Common myeloid progenitor, CD34-positive (primary cell): ENCODE results near the gene PPM1H.

ENCODE experiments used
- CTCF ChIA-PET: fragments of 350-600 bp; sonication (Branson Sonifier 250); formaldehyde crosslinking; loops from one replicate; lab custom pipeline; 2021; ENCODE audit warnings: antibody characterized with exemption; lab: Charles Lee
- POLR2A ChIA-PET: fragments of 350-600 bp; sonication (Branson Sonifier 250); formaldehyde crosslinking; loops from one replicate; lab custom pipeline; 2021; ENCODE audit warnings: antibody characterized with exemption; lab: Charles Lee
- DNase-seq, 3 donors: peaks; one replicate each; pipeline versions ENCODE4 v3.0.0 to v3.0.0-alpha.2; 2013
- H3K27ac ChIP-seq, 2 experiments: 1 replicate in 1 of 2; 2 replicates in 1 of 2; pipeline ENCODE4 v1.7.0; 2013; ENCODE audit warnings: inconsistent platforms in 2 of 2, low read length in 2 of 2, mild to moderate bottlenecking in 2 of 2, low read depth in 1 of 2, moderate library complexity in 1 of 2; ENCODE audit not compliant: severe bottlenecking in 2 of 2, insufficient read depth in 1 of 2, poor library complexity in 1 of 2
- H3K27me3 ChIP-seq, 5 experiments: replicated peaks in 2 of 5; 1 replicate in 3 of 5; 2 replicates in 2 of 5; pipeline versions ENCODE4 v1.6.1 to v1.7.0; 2013; ENCODE audit warnings: low read length in 4 of 5, mild to moderate bottlenecking in 2 of 5, moderate library complexity in 2 of 5, inconsistent platforms in 1 of 5; ENCODE audit not compliant: insufficient read depth in 5 of 5, control insufficient read depth in 4 of 5
- H3K36me3 ChIP-seq, 4 experiments: 1 replicate in 2 of 4; 2 replicates in 2 of 4; pipeline versions ENCODE4 v1.6.1 to v1.7.0; 2013; ENCODE audit warnings: low read length in 3 of 4, control low read depth in 1 of 4, mild to moderate bottlenecking in 1 of 4; ENCODE audit not compliant: control insufficient read depth in 4 of 4, insufficient read depth in 4 of 4
- H3K4me1 ChIP-seq, 4 experiments: 1 replicate in 3 of 4; 2 replicates in 1 of 4; pipeline versions ENCODE4 v1.6.1 to v1.7.1; 2013; ENCODE audit warnings: low read length in 3 of 4, mild to moderate bottlenecking in 3 of 4, control low read depth in 1 of 4, inconsistent platforms in 1 of 4, moderate library complexity in 1 of 4; ENCODE audit not compliant: control insufficient read depth in 4 of 4, insufficient read depth in 4 of 4; ENCODE audit errors: control extremely low read depth in 1 of 4
- H3K4me3 ChIP-seq, 7 experiments: 1 replicate in 4 of 7; 2 replicates in 3 of 7; pipeline versions ENCODE4 v1.5.1 to v1.7.0; 2013; ENCODE audit warnings: mild to moderate bottlenecking in 7 of 7, low read length in 6 of 7, moderate library complexity in 6 of 7, inconsistent platforms in 2 of 7, low read depth in 2 of 7, control low read depth in 1 of 7; ENCODE audit not compliant: insufficient read depth in 4 of 7, control insufficient read depth in 1 of 7; ENCODE audit errors: extremely low read depth in 1 of 7
- H3K9me3 ChIP-seq, 5 experiments: 1 replicate in 4 of 5; 2 replicates in 1 of 5; pipeline versions ENCODE4 v1.6.1 to v1.7.1; 2013; ENCODE audit warnings: low read length in 4 of 5, mild to moderate bottlenecking in 2 of 5, inconsistent platforms in 1 of 5, low read depth in 1 of 5, moderate library complexity in 1 of 5; ENCODE audit not compliant: control insufficient read depth in 4 of 5, insufficient read depth in 2 of 5; ENCODE audit errors: control extremely low read depth in 1 of 5
- WGBS: methylation state at CpG from one replicate; pipeline ENCODE4 v1.1.5; 2013; ENCODE audit not compliant: insufficient coverage; 5-methylcytosine and 5-hydroxymethylcytosine counted together

The PPM1H gene

DNA sequence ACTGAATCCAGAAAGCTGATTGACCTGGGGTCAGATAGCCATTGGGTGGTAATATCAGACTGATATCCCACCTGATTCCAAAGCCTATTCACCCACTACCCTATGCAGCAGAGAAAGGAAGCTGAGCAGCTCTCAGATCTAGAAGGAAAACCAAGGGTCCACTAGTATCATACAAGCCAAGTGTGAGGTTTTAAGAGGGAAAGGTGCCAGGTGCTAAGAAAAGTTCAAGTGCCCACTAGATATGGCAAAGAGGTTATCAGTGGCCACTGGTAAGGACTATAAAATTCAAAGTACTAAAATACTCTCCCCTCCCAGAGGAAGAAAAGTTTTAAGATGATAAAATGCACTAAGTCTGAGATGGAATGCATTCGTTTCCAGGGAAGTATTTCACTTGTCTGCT lies 85.6 kb downstream of the PPM1H start:
- peaks cover 0 to 3% (median 0%) of the 10 kb centered on the region in 4 experiments for H3K36me3 ChIP-seq
- no peak for DNase-seq
- no peaks in the 10 kb centered on the region for H3K9me3 ChIP-seq
- no peaks in the 10 kb centered on the region for H3K27me3 ChIP-seq
- ChIA-PET CTCF (interaction anchor here (1.4 to 1.6 kb wide), 2 partner anchors 31 to 36 kb away, joined by 3 to 5 read pairs; no protein-coding TSS in a partner anchor), POLR2A (no interaction called here)
- peaks cover 2 to 22% (median 13%) of the 10 kb centered on the region in 4 experiments for H3K4me1 ChIP-seq
- H3K27ac ChIP-seq = no peak overlapping the region
- no CpG with 5 or more reads among the region's 1 CpG for WGBS
- H3K4me3 ChIP-seq = no peak overlapping the region

GRCh38 chr12:62848418-62848817 lies 86.5 kb downstream of the PPM1H start:
- peaks cover 0 to 3% (median 0%) of the 10 kb centered on the region in 4 experiments for H3K36me3 ChIP-seq
- no peaks in the 10 kb centered on the region for H3K9me3 ChIP-seq
- H3K4me1 ChIP-seq = peaks cover 2 to 32% (median 17%) of the 10 kb centered on the region in 4 experiments
- CTCF ChIA-PET = interaction anchor here (0.9 to 1.6 kb wide), 3 partner anchors 8 to 40 kb away, joined by 3 to 5 read pairs (median 3); no protein-coding TSS in a partner anchor
- DNase-seq = peak in 2 of 3 donors; percentile 65 to 75
- no peak overlapping the region for H3K4me3 ChIP-seq
- WGBS = 90% methylated on average over 2 of the region's 2 CpGs
- no peak overlapping the region for H3K27ac ChIP-seq
- POLR2A ChIA-PET = interaction anchor here (1.0 kb wide), 1 partner anchor 9 kb away, joined by 3 read pairs; no protein-coding TSS in a partner anchor
- no peaks in the 10 kb centered on the region for H3K27me3 ChIP-seq

DNA sequence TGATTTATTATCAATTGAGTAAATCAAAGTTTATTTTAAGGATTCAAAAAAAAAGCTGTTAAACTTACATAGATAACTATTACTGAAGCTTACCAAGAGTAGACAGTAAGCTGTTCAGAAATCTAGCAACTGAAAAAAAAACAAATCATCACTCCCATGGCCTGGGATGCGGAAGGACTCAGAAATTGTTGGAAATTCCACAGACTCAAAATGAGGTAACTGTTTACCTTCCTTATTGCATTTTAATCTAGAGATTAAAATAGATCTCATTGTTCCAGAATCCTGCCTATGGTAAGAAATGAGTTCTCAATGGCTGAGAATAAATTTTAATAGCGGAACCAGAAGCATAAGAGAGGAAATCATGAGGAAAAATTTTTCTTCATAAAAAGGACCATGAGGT lies 87.2 kb downstream of the PPM1H start:
- Histone ChIP-seq H3K27ac (no peak overlapping the region), H3K9me3 (no peaks in the 10 kb centered on the region), H3K36me3 (peaks cover 0 to 3% (median 0%) of the 10 kb centered on the region in 4 experiments), H3K27me3 (no peaks in the 10 kb centered on the region), H3K4me1 (peaks cover 2 to 36% (median 21%) of the 10 kb centered on the region in 4 experiments), H3K4me3 (no peak overlapping the region)
- WGBS = no CpG with 5 or more reads among the region's 2 CpGs
- CTCF ChIA-PET = interaction anchor here (0.9 to 6.3 kb wide), 5 partner anchors 8 to 34 kb away, joined by 3 to 30 read pairs (median 5); no protein-coding TSS in a partner anchor
- no peak for DNase-seq
- POLR2A ChIA-PET = no interaction called here

- H3K36me3 ChIP-seq = peaks cover 0 to 3% (median 0%) of the 10 kb centered on the region in 4 experiments
- H3K27ac ChIP-seq = no peak overlapping the region
- ChIA-PET POLR2A (interaction anchor here (1.1 to 1.7 kb wide), 3 partner anchors 29 to 89 kb away, joined by 5 to 8 read pairs (median 5); partner anchors contain the start of gene PPM1H), CTCF (interaction anchor here (0.9 to 6.3 kb wide), 6 partner anchors 9 to 84 kb away, joined by 3 to 30 read pairs (median 6); no protein-coding TSS in a partner anchor)
- no peaks in the 10 kb centered on the region for H3K9me3 ChIP-seq
- no peaks in the 10 kb centered on the region for H3K27me3 ChIP-seq
- WGBS = 31% methylated on average over 4 of the region's 4 CpGs
- DNase-seq = peak in 2 of 3 donors; percentile 90 to 93
- peaks cover 6 to 48% (median 29%) of the 10 kb centered on the region in 4 experiments for H3K4me1 ChIP-seq
- no peak overlapping the region for H3K4me3 ChIP-seq
These were observed 88.5 kb downstream of the PPM1H start for GRCh38 chr12:62846491-62846890.

- Histone ChIP-seq H3K36me3 (peaks cover 0 to 3% (median 0%) of the 10 kb centered on the region in 4 experiments), H3K4me1 (peaks cover 6 to 55% (median 38%) of the 10 kb centered on the region in 4 experiments), H3K27ac (no peak overlapping the region), H3K9me3 (no peaks in the 10 kb centered on the region), H3K4me3 (no peak overlapping the region), H3K27me3 (no peaks in the 10 kb centered on the region)
- WGBS = 100% methylated on average over 2 of the region's 2 CpGs
- POLR2A ChIA-PET = no interaction called here
- CTCF ChIA-PET = interaction anchor here (0.6 to 6.3 kb wide), 5 partner anchors 11 to 958 kb away, joined by 3 to 30 read pairs (median 6); no protein-coding TSS in a partner anchor
- DNase-seq = no peak
These were observed 90.0 kb downstream of the PPM1H start for GRCh38 chr12:62844915-62845314.

GRCh38 chr12:62843716-62844115 lies 91.2 kb downstream of the PPM1H start:
- POLR2A ChIA-PET = interaction anchor here (0.6 kb wide), 1 partner anchor 14 kb away, joined by 3 read pairs; no protein-coding TSS in a partner anchor
- CTCF ChIA-PET = interaction anchor here (0.7 to 6.3 kb wide), 5 partner anchors 8 to 45 kb away, joined by 3 to 30 read pairs (median 3); no protein-coding TSS in a partner anchor
- 60% methylated on average over 1 of the region's 1 CpG for WGBS

GRCh38 chr12:62841846-62842245 lies 93.1 kb downstream of the PPM1H start:
- DNase-seq = peak; percentile 58 to 88 (median 78)
- Histone ChIP-seq H3K27ac (no peak overlapping the region), H3K4me1 (peaks cover 6 to 53% (median 34%) of the 10 kb centered on the region in 4 experiments), H3K36me3 (peaks cover 0 to 3% (median 0%) of the 10 kb centered on the region in 4 experiments), H3K4me3 (peak overlapping the region in 2 of 7 experiments; percentile 5 to 44), H3K9me3 (no peaks in the 10 kb centered on the region), H3K27me3 (no peaks in the 10 kb centered on the region)
- CTCF ChIA-PET = interaction anchor here (1.4 to 6.3 kb wide), 2 partner anchors 29 to 93 kb away, joined by 4 to 30 read pairs; partner anchors contain the start of gene PPM1H
- WGBS = no CpG with 5 or more reads among the region's 3 CpGs
- POLR2A ChIA-PET = no interaction called here

More at GRCh38 chr12:62843716-62844115, 91.2 kb downstream of the PPM1H start:
- Histone ChIP-seq H3K27me3 (no peaks in the 10 kb centered on the region), H3K4me3 (peak overlapping the region in 2 of 7 experiments; percentile 22 to 61), H3K36me3 (peaks cover 0 to 3% (median 0%) of the 10 kb centered on the region in 4 experiments), H3K9me3 (no peaks in the 10 kb centered on the region), H3K27ac (no peak overlapping the region), H3K4me1 (peaks cover 6 to 55% (median 38%) of the 10 kb centered on the region in 4 experiments)
- no peak for DNase-seq
